Measurements from ENCODE around the gene ANKS1B.
"Not testable (repeated sequence)": the region's sequence is repeated elsewhere in the genome, so short reads cannot be mapped to it uniquely, and the experiment has no call there.

ANKS1B gene

DNA sequence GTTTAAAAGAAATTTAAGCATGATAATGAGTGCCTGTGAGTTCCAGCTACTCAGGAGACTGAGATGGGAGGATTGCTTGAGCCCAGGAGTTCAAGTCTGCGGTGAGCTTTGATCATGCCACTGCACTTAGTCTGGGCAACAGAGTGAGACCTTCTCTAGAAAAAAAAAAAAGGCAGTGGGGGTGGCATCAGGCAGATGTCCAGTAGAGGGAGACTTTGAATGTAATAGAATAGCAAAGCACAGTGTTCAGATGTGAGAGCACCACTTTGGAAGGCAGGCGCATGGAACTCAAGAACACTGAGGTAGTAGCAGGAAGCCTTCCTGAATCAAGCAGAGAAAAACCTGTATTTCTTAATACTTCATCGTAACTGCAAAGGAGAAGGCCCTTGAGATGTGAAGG is 731.7 kb downstream of the ANKS1B start:
- no peak for DNase-seq

DNA sequence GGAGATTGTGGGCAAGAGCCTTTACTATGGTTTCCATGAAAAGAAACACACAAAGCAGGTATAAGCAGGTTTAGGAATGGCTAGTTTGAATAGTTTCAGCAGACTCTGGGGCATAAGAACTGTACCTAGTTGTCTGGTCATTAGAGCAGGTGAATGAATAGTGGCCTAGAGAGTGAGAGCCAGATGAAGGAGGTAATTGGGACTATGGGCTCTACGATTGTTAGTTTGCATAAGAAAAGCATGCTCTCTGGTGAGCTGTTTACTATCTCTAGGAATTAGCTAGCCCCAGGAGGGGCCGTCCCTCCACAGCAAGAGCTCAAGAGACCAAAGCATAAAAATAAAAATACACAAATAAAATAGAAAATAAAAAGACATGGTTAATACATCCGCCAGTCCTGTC is 734.6 kb downstream of the ANKS1B start:
- DNase-seq: no peak

DNA sequence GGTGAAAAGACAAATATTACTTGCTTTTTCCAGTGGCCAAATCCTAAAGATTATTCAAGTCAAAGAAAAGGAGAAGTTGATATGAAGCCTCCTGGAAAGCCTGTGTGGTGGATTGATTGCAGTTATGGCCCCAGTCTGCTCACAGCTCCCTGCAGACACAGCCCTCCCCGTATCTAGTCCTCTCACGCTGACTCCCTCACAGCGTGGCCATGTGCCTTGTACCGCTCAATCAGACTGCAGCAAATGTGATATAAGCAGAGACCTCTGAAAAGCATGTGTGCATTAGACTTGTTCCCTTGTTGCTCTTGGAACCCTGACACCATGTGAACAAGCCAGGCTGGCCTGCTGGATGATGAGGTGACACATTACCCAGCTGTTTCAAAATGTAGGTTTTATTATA is 735.2 kb downstream of the ANKS1B start:
- no peak for DNase-seq

GRCh38 chr12:99237907-99238538 is 746.7 kb downstream of the ANKS1B start:
- not testable (repeated sequence) for DNase-seq

DNA sequence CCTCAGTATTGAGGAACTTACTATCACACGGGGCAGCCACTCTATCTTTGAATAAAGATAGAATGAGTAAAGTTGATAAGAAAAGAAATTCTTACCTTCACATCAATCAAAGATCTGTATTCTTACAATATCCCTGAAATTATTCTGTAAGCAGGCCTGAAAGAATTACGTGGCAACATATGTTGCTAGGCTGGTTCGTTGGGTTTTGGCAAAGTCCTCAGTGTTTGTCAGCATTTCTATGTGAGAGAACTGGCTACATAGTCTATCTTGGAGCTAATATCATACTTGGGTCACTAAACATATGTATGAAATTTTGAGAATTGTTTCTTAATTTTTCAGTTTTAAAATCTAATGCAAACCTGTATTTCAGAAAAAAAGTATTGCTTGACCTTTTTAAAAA is 749.4 kb downstream of the ANKS1B start:
- DNase-seq: no peak

DNA sequence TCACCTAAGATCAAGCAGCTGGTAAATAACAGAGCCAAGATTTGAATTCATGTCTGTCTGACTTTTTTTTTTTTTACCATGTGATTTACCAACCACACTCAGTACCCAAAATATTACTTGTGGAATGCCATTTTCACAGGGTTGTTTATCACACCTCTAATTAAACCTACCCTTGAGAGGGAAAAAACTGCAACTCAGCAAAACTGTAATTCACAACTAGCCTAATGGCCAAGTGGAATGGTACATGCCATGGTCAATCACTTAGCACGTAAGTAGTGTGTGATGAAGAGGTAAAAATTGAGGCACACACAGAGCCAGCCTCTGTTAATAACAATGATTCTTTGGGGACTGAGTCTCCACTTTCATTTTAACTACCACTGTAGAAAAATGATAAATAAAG is 750.0 kb downstream of the ANKS1B start:
- no peak for DNase-seq

GRCh38 chr12:99232324-99232723 is 752.4 kb downstream of the ANKS1B start:
- no peak for DNase-seq

- no peak for DNase-seq
Measured at GRCh38 chr12:99231031-99231430, 753.7 kb downstream of the ANKS1B start.

DNA sequence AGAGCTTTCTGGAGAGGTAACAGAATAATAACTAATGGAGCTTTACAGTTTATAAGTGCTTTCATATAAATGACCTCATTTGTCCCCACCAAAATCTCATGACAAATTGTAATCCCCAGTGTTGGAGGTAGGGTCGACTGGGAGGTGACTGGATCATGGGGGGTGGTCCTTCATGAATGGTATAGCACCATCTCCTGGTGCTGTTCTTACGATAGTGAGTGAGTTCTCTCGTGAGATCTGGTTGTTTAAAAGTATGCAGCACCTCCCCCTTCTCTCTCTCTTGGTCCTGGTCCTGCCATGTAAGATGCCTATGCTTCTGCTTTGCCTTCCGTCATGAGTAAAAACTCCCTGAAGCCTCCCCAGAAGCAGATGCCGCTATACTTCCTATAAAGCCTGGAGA is 760.5 kb downstream of the ANKS1B start:
- DNase-seq: no peak

GRCh38 chr12:99223579-99223978 is 761.2 kb downstream of the ANKS1B start:
- DNase-seq: no peak

DNA sequence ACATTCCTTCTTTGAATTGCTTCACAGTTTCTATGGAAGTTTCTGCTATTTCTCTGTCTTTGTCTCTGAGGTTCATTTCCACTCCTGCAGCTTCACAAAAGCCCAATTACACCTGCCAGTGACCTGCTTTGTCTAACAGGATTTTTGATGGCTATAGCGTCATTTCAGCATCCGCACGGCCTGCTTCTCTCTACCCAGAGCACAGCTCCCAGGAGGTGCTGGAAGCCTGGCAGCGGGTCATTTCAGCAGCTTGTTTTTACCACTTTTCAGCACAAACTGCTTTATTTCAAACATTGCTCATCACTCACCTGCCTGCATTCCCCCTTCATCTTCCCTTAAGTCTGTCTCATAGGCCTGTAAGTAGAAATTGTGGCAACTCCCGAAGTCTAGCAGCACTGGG is 771.7 kb downstream of the ANKS1B start:
- DNase-seq: no peak

DNA sequence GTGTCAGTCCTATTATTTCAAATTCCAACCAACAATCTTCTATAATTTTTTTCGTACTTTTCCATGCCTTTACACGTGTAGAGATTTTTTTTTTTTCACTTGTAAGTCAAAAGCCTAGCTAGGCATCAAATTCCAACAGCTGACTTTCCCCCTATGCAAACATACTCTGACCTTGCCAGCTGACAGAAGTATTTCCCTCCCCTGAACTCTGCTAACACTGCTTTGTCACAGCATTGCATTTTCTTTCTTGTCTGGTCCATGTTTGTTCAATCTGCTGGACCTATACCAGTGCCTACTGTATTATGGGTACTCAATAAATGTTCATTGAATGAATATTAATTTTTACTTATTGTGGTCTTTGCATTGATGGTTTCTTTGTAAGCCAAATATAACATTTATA is 772.5 kb downstream of the ANKS1B start:
- DNase-seq: no peak

DNA sequence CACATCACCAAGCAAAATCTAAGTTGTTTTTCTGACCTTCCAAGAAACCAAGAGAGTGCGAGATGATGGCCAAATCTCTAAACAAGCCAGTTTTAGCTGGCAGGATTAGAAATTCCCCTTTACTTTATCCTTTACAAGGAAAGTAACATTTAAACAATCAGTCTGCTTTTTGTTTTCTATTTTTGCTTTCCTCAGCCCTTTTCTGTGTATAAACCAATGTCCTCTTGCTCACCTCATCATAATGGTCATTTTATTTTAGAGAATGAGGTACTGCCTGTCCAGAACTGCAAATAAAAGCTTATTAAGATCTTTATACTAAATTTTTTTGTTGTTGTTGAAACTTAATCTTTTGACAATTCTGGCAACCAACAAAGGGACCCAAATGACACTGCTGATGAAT is 779.6 kb downstream of the ANKS1B start:
- DNase-seq: no peak

GRCh38 chr12:99201906-99202645 is 782.7 kb downstream of the ANKS1B start:
- DNase-seq: no peak

GRCh38 chr12:99200711-99201384 is 783.9 kb downstream of the ANKS1B start:
- no peak for DNase-seq

DNA sequence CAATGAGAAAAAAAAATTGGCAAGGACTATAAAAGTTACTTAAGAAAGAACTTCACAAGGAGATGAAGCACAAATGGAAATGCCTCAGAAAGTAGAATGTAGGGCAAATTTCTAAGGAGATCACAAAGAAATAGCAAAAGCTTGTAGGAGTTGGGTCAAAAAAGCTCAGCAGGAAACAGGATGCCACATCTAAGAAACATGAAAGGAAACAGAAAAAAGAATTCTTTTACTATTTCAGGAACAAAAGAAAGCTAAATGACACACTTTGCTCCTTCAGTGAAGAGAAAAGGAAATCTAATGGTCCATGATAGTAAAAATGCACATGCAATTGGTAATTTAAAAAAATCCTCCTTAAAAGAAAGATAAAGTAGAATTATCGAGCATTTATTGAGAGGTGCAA is 789.3 kb downstream of the ANKS1B start:
- no peak for DNase-seq

DNA sequence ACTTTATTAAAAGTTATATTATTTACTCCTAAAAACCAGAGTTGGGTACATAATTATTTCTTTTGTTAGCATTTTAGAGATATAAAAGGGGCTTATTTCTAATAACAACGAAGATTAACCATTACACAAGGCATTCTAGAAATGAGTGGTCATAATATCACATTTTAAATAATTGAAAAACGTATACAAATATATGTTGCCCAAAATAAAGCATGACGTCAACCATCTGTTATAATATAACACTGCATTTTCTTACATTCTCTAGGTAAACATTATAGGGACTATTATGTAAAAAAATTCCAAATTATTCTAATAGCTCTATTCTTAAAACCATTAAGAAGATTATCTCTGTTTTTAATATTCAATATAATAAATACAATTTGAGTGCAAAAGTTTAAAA is 792.2 kb downstream of the ANKS1B start:
- DNase-seq: no peak

DNA sequence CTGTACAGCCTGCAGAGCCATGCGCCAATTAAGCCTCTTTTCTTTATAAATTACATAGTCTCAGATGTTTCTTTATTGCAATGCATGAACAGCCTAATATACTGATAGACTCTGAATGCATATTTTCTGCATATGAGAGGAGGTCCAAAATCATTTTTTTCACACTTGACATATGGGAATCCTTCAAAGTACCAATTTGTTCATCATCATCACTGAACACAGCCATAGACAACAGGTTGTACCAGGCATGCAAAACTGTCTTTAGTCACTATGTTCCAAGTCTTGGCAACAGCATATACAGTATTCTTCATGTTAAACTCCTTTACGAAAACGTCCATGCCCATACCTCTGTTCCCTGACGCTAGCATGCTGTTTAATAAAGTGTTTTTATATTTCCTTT is 807.9 kb downstream of the ANKS1B start:
- DNase-seq: no peak

DNA sequence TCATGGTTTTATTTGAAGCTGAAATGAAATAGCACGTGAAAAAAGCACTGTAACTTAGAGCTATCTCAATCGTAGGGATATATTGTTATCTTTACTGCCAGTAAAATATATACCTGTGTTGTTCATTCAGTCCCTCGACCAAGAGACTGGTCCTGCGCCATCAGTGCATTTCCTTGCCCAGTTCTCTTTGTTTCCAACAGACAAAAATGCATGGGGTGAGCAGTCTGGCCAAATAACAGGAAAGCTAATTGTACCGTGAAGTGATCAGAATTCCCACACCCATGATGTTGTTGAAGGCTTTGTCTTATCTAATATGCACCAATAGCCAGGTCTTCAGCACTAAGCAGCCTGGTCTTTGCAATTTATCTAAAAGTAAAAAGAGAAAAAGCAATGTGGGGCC is 814.3 kb downstream of the ANKS1B start:
- DNase-seq: no peak

DNA sequence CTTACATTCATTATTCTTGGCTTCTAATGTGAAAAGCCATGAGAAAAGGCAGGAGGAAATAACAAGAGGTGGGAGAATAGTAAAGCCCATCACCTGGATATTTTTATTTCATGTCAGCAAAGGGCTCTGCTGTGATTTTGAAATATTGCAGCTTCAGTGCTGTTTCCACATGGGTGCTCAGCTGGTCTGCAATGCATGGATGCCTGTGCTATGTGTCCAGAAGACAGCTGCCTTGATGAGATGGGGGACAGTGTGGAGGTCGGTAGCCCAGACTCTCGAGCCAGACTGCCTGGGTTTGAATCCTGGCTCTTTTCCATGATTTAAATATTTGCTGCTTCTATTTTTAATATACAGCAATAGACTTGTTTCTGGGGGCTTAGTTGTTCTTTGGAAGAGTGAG is 814.7 kb downstream of the ANKS1B start:
- no peak for DNase-seq

- DNase-seq: no peak
Measured at GRCh38 chr12:99157946-99158345, 826.8 kb downstream of the ANKS1B start.

GRCh38 chr12:99154983-99155336 is 829.8 kb downstream of the ANKS1B start:
- no peak for DNase-seq

- no peak for DNase-seq
Measured at GRCh38 chr12:99154216-99154982, 830.3 kb downstream of the ANKS1B start.

GRCh38 chr12:99153293-99153692 is 831.4 kb downstream of the ANKS1B start:
- DNase-seq: no peak
